Measurements from ENCODE around the gene LRRC56. TPM values are rescaled to one million over a fixed set of nuclear protein-coding genes. Genes with fewer than 3 reads are reported as not detected.
A peak's percentile ranks its signal among the peaks of the same experiment; 100 is the strongest.

The LRRC56 gene
- total and polyA plus RNA-seq, 9 of the 15 experiments (the other 6 are each of a cell fraction or from before 2014, with no cell fraction given) = 0.03 to 4.5 (median 1.0) TPM; not detected in 1

GRCh38 chr11:506995-507726, 30.2 kb upstream of the LRRC56 start, which contains the start of gene RNH1 (continued):
- TF ChIP-seq THAP12 (CRISPR knock-in tag; IDR thresholded peaks at IDR 0.05) (0 out of 2 replicates have a peak, but pooled peaks have one; percentile 28), PHF8 (IDR thresholded peaks at IDR 0.05; ENCODE audit: borderline replicate concordance, low read length) (peak; percentile 88), RAD21 (CRISPR knock-in tag; conservative IDR thresholded peaks at IDR 0.05 in 1 of 2, IDR thresholded peaks at IDR 0.05 in 1 of 2) (no peak; a peak in 1 of 4 replicates), MYC (IDR thresholded peaks at IDR 0.05; ENCODE audit: low read depth, low read length) (peak; percentile 73; the same call in 1 of the 2 replicates), MYC (CRISPR knock-in tag; IDR thresholded peaks at IDR 0.05; ENCODE audit: borderline replicate concordance, low read depth) (no peak), GATA2 (CRISPR knock-in tag; IDR thresholded peaks at IDR 0.05) (no peak), POLR2B (IDR thresholded peaks at IDR 0.05; ENCODE audit: low read depth, partially characterized antibody) (peak; percentile 53), RREB1 (CRISPR knock-in tag; IDR thresholded peaks at IDR 0.05) (0 out of 2 replicates have a peak, but pooled peaks have one; percentile 40), SNRNP70 (optimal IDR thresholded peaks at IDR 0.05; ENCODE audit: low read depth, low read length) (no peak), TAF1 (IDR thresholded peaks at IDR 0.05; ENCODE audit: control insufficient read depth, extremely low read depth, insufficient read depth, low read length, severe bottlenecking) (peak; percentile 18), ZNF436 (CRISPR knock-in tag; IDR thresholded peaks at IDR 0.05) (0 out of 2 replicates have a peak, but pooled peaks have one; percentile 35), ZBTB33 (CRISPR knock-in tag; IDR thresholded peaks at IDR 0.05) (peak; percentile 63; the same call in 1 of the 2 replicates), POLR2G (IDR thresholded peaks at IDR 0.05; ENCODE audit: low read depth, low read length) (peak; percentile 79), SMARCA5 (IDR thresholded peaks at IDR 0.05) (peak; percentile 12; the same call in 1 of the 2 replicates), TCF3 (CRISPR knock-in tag; IDR thresholded peaks at IDR 0.05) (0 out of 2 replicates have a peak, but pooled peaks have one; percentile 13)
